IMR-90 (cell line): ENCODE results near the gene UCK2.

Experiments
- BHLHE40 ChIP-seq: fragments of 150-350 bp; IDR thresholded peaks from 2 replicates; pipeline ENCODE4 v1.6.1; 2016; ENCODE audit warnings: mild to moderate bottlenecking, low read depth, low read length
- CEBPB ChIP-seq: IDR thresholded peaks from 2 replicates; pipeline ENCODE4 v1.6.1; 2012; ENCODE audit warnings: low read depth, low read length, improper control_type of control experiment
- CHD1 ChIP-seq: IDR thresholded peaks from 2 replicates; pipeline ENCODE4 v1.6.1; 2012; ENCODE audit warnings: low read depth, low read length, improper control_type of control experiment
- CTCF ChIP-seq: conservative IDR thresholded peaks from 2 replicates; pipeline ENCODE4 v1.5.1; 2012; ENCODE audit warnings: mild to moderate bottlenecking, low read depth, low read length, improper control_type of control experiment
- ELK1 ChIP-seq: fragments of 150-350 bp; IDR thresholded peaks from 2 replicates; pipeline ENCODE4 v1.6.1; 2016; ENCODE audit warnings: low read depth, mild to moderate bottlenecking, low read length, moderate library complexity, borderline replicate concordance
- FOS ChIP-seq: fragments of 150-350 bp; IDR thresholded peaks from 2 replicates; pipeline ENCODE4 v1.6.1; 2016; ENCODE audit warnings: low read depth, low read length
- MAZ ChIP-seq: IDR thresholded peaks from 2 replicates; pipeline ENCODE4 v1.6.1; 2012; ENCODE audit warnings: low read depth, mild to moderate bottlenecking, low read length, improper control_type of control experiment, moderate library complexity, borderline replicate concordance
- NFE2L2 ChIP-seq: fragments of 150-350 bp; IDR thresholded peaks from 2 replicates; pipeline ENCODE4 v1.6.1; 2016; ENCODE audit warnings: low read depth, mild to moderate bottlenecking, low read length
- POLR2A ChIP-seq: IDR thresholded peaks from 2 replicates; pipeline ENCODE4 v1.6.1; 2012; ENCODE audit warnings: mild to moderate bottlenecking, low read depth, low read length
- RAD21 ChIP-seq: IDR thresholded peaks from 2 replicates; pipeline ENCODE4 v1.6.1; 2012; ENCODE audit warnings: low read length, improper control_type of control experiment
- SMC3 ChIP-seq: fragments of 150-350 bp; IDR thresholded peaks from 2 replicates; pipeline ENCODE4 v1.6.1; 2016; ENCODE audit warnings: low read depth, mild to moderate bottlenecking, antibody characterized with exemption, low read length, moderate library complexity
- USF2 ChIP-seq: fragments of 150-350 bp; IDR thresholded peaks from 2 replicates; pipeline ENCODE4 v1.6.1; 2017; ENCODE audit warnings: mild to moderate bottlenecking, antibody characterized with exemption, low read length, low read depth

- TF ChIP-seq RAD21: no peak
- no peak for TF ChIP-seq USF2
- TF ChIP-seq POLR2A: no peak
- TF ChIP-seq CTCF: no peak
- TF ChIP-seq NFE2L2: no peak
- no peak for TF ChIP-seq BHLHE40
- TF ChIP-seq MAZ: no peak
- no peak for TF ChIP-seq SMC3
- TF ChIP-seq CEBPB: no peak
- TF ChIP-seq CHD1: no peak
- TF ChIP-seq ELK1: no peak
- no peak for TF ChIP-seq FOS
Observed at GRCh38 chr1:165879946-165880345, 52.5 kb downstream of the UCK2 start.
